DOHH2 (cell line): ENCODE results near the gene GGT6.

Experiments used
- H3F3A ChIP-seq: fragments of 200-600 bp; sonication (generic), shearing (Covaris generic); 2 replicates; pipeline ENCODE4 v1.6.0; 2016; ENCODE audit warnings: antibody characterized with exemption, mild to moderate bottlenecking; ENCODE audit not compliant: control insufficient read depth, insufficient read depth
- H3K27ac ChIP-seq: fragments of 200-600 bp; sonication (generic); 2 replicates; pipeline ENCODE4 v1.5.1; 2014; ENCODE audit warnings: low read depth, mild to moderate bottlenecking, low read length, moderate library complexity
- H3K27me3 ChIP-seq: fragments of 200-600 bp; sonication (generic); 2 replicates; pipeline ENCODE4 v1.6.1; 2014; ENCODE audit warnings: mild to moderate bottlenecking, low read length, mixed read lengths; ENCODE audit not compliant: control insufficient read depth
- H3K36me3 ChIP-seq: fragments of 200-600 bp; sonication (generic); 2 replicates; pipeline ENCODE4 v1.6.1; 2014; ENCODE audit warnings: mild to moderate bottlenecking, low read length, moderate library complexity, mixed read lengths; ENCODE audit not compliant: control insufficient read depth
- H3K4me1 ChIP-seq: fragments of 200-600 bp; sonication (generic); 2 replicates; pipeline ENCODE4 v1.6.1; 2014; ENCODE audit warnings: mild to moderate bottlenecking, low read length, mixed read lengths; ENCODE audit not compliant: control insufficient read depth
- H3K4me2 ChIP-seq: fragments of 200-600 bp; sonication (generic); 2 replicates; pipeline ENCODE4 v1.6.0; 2014; ENCODE audit warnings: mild to moderate bottlenecking, low read length, moderate library complexity
- H3K4me3 ChIP-seq: fragments of 200-600 bp; sonication (generic); 2 replicates; pipeline ENCODE4 v1.5.1; 2014; ENCODE audit warnings: mild to moderate bottlenecking, low read length, mixed read lengths
- H3K79me2 ChIP-seq: fragments of 200-600 bp; sonication (generic); 2 replicates; pipeline ENCODE4 v1.6.1; 2014; ENCODE audit warnings: mild to moderate bottlenecking, low read length, mixed read lengths; ENCODE audit not compliant: control insufficient read depth
- H3K9me2 ChIP-seq: fragments of 200-600 bp; sonication (generic); replicated peaks from 2 replicates; pipeline ENCODE4 v1.6.1; 2014; ENCODE audit warnings: mild to moderate bottlenecking, low read length, mixed read lengths; ENCODE audit not compliant: control insufficient read depth
- H3K9me3 ChIP-seq: fragments of 200-600 bp; sonication (generic); 2 replicates; pipeline ENCODE4 v1.6.1; 2014; ENCODE audit warnings: antibody characterized with exemption, low read length, mixed read lengths; ENCODE audit not compliant: control insufficient read depth, insufficient read depth
- H4K20me1 ChIP-seq: fragments of 200-600 bp; sonication (generic); 2 replicates; pipeline ENCODE4 v1.6.0; 2014; ENCODE audit warnings: low read depth, mild to moderate bottlenecking, antibody characterized with exemption, low read length, moderate library complexity; ENCODE audit not compliant: control insufficient read depth, insufficient read depth
- EZH2phosphoT487 ChIP-seq: fragments of 200-600 bp; sonication (generic); IDR thresholded peaks from 2 replicates; pipeline ENCODE4 v1.6.1; 2017; ENCODE audit warnings: borderline replicate concordance, mild to moderate bottlenecking, antibody characterized with exemption, low read length, moderate library complexity, mixed read lengths
- TF ChIP-seq, protein P1 (sequence below): fragments of 200-600 bp; sonication (generic); IDR thresholded peaks from one replicate; pipeline ENCODE4 v1.5.1; 2014; ENCODE audit warnings: antibody characterized with exemption, mild to moderate bottlenecking, low read depth, low read length; ENCODE audit not compliant: poor library complexity, severe bottlenecking

Gene GGT6

GRCh38 chr17:4537451-4538235, 22.7 kb downstream of the GGT6 start:
- Histone ChIP-seq H3K36me3 (peaks cover 54% of the 10 kb centered on the region), H4K20me1 (no peaks in the 10 kb centered on the region)

GRCh38 chr17:4536742-4537411, 23.5 kb downstream of the GGT6 start:
- peaks cover 46% of the 10 kb centered on the region for H3K36me3 ChIP-seq
- H3F3A ChIP-seq = peaks cover 12% of the 10 kb centered on the region
- H3K4me1 ChIP-seq = no peaks in the 10 kb centered on the region
- no peak overlapping the region for H3K27ac ChIP-seq
- no peaks in the 10 kb centered on the region for H4K20me1 ChIP-seq
- H3K9me3 ChIP-seq = no peaks in the 10 kb centered on the region
- H3K9me2 ChIP-seq = no peaks in the 10 kb centered on the region
- no peaks in the 10 kb centered on the region for H3K79me2 ChIP-seq
- no peak overlapping the region for H3K4me2 ChIP-seq
- H3K27me3 ChIP-seq = no peaks in the 10 kb centered on the region
- no peak overlapping the region for H3K4me3 ChIP-seq
- TF ChIP-seq, protein P1, sequence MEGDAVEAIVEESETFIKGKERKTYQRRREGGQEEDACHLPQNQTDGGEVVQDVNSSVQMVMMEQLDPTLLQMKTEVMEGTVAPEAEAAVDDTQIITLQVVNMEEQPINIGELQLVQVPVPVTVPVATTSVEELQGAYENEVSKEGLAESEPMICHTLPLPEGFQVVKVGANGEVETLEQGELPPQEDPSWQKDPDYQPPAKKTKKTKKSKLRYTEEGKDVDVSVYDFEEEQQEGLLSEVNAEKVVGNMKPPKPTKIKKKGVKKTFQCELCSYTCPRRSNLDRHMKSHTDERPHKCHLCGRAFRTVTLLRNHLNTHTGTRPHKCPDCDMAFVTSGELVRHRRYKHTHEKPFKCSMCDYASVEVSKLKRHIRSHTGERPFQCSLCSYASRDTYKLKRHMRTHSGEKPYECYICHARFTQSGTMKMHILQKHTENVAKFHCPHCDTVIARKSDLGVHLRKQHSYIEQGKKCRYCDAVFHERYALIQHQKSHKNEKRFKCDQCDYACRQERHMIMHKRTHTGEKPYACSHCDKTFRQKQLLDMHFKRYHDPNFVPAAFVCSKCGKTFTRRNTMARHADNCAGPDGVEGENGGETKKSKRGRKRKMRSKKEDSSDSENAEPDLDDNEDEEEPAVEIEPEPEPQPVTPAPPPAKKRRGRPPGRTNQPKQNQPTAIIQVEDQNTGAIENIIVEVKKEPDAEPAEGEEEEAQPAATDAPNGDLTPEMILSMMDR = no peak
- no peak for TF ChIP-seq EZH2phosphoT487

More at GRCh38 chr17:4537451-4538235, 22.7 kb downstream of the GGT6 start:
- Histone ChIP-seq H3K4me2 (no peak overlapping the region), H3K4me1 (no peaks in the 10 kb centered on the region), H3K27me3 (no peaks in the 10 kb centered on the region), H3F3A (peaks cover 12% of the 10 kb centered on the region), H3K27ac (no peak overlapping the region), H3K9me2 (no peaks in the 10 kb centered on the region), H3K79me2 (no peaks in the 10 kb centered on the region), H3K9me3 (no peaks in the 10 kb centered on the region), H3K4me3 (no peak overlapping the region)
- no peak for TF ChIP-seq EZH2phosphoT487
- TF ChIP-seq, protein P1 = no peak

DNA sequence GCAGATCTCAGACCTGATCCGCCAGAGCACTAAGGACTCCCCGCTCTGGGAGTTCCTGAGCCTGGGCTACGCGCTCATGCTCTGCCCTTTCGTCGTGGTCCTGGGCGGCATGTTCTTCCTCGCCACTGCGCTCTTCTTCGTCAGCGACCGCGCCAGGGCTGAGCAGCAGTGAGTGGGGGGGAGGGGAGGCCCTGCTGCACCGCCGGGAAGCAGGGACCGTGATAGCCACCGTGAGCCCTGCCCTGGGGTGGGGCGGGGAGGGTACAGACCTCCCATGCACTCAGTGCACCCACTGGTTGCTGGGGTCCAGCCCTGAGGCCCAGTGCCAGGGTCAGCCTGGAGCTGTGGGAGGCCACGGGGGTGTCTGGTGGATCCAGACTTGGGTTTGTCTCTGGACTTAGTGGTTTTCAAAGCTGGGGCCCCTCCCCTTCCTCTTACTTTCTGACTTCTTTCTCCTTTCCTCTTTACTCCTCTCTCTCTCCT, 24.1 kb downstream of the GGT6 start:
- H3K79me2 ChIP-seq = no peaks in the 10 kb centered on the region
- peaks cover 41% of the 10 kb centered on the region for H3K36me3 ChIP-seq
- no peaks in the 10 kb centered on the region for H3K9me3 ChIP-seq
- H3K9me2 ChIP-seq = no peaks in the 10 kb centered on the region
- no peak overlapping the region for H3K4me3 ChIP-seq
- TF ChIP-seq EZH2phosphoT487 = no peak
- TF ChIP-seq, protein P1 = no peak
- H3F3A ChIP-seq = peaks cover 9% of the 10 kb centered on the region
- H3K27ac ChIP-seq = no peak overlapping the region
- H3K27me3 ChIP-seq = no peaks in the 10 kb centered on the region
- H4K20me1 ChIP-seq = no peaks in the 10 kb centered on the region
- H3K4me2 ChIP-seq = no peak overlapping the region
- no peaks in the 10 kb centered on the region for H3K4me1 ChIP-seq
